ENCODE data around the gene CBX1. TPM values are rescaled to one million over a fixed set of nuclear protein-coding genes. Genes with fewer than 3 reads are reported as not detected.

CBX1 gene
- total and polyA plus RNA-seq, 2 of the 4 experiments (the other 2 are of a cell fraction) = 35.0 to 54.9 TPM

GRCh38 chr17:48058393-48059124, 42.7 kb downstream of the CBX1 start:
- Histone ChIP-seq H3K4ac (ENCODE audit: low read depth, low read length) (peak overlapping the region; percentile 16; the same call in 1 of the 2 replicates), H2AFZ (replicated peaks; ENCODE audit: low read length, poor library complexity) (no peak overlapping the region), H3K79me1 (ENCODE audit: low read depth in 1 of 2, low read length in 2 of 2) (peaks cover 34 to 86% of the 10 kb centered on the region in 2 experiments), H4K8ac (ENCODE audit: low read depth in 2 of 2, low read length in 2 of 2) (no peak overlapping the region), H2BK20ac (ENCODE audit: low read depth, low read length) (no peak overlapping the region), H2AK9ac (replicated peaks; ENCODE audit: low read depth, low read length, poor library complexity) (peak overlapping the region; percentile 30), H3K18ac (ENCODE audit: low read depth, low read length) (no peak overlapping the region), H3K9ac (ENCODE audit: low read depth, low read length) (no peak overlapping the region), H3K27ac (ENCODE audit: insufficient read depth, low read length) (no peak overlapping the region), H3K4me3 (ENCODE audit: insufficient read depth, low read depth, low read length) (no peak overlapping the region), H2AK5ac (ENCODE audit: low read depth, low read length) (no peak overlapping the region; the same call in 1 of the 2 replicates), H3K9me3 (ENCODE audit: control insufficient read depth, insufficient read depth, low read length) (no peaks in the 10 kb centered on the region), H4K91ac (ENCODE audit: insufficient read depth, low read depth, low read length) (no peak overlapping the region), H3K23ac (ENCODE audit: low read depth, low read length) (no peak overlapping the region), H4K5ac (ENCODE audit: low read depth, low read length) (no peak overlapping the region), H4K20me1 (ENCODE audit: insufficient read depth, low read length) (peaks cover 26% of the 10 kb centered on the region), H2BK5ac (ENCODE audit: low read depth, low read length, poor library complexity, severe bottlenecking) (no peak overlapping the region), H3K36me3 (ENCODE audit: control insufficient read depth, insufficient read depth, low read length) (peaks cover 65% of the 10 kb centered on the region), H3K4me1 (ENCODE audit: control insufficient read depth, insufficient read depth, low read length) (peaks cover 22% of the 10 kb centered on the region), H3K14ac (replicated peaks; ENCODE audit: low read depth, low read length) (no peak overlapping the region), H3K4me2 (ENCODE audit: low read depth, low read length) (no peak overlapping the region), H3K9me1 (ENCODE audit: insufficient read depth, low read length) (peaks cover 23% of the 10 kb centered on the region), H3K27me3 (ENCODE audit: control insufficient read depth, insufficient read depth, low read length) (no peaks in the 10 kb centered on the region), H2BK15ac (ENCODE audit: low read depth, low read length) (no peak overlapping the region), H2BK120ac (ENCODE audit: low read depth, low read length) (no peak overlapping the region), H3K56ac (ENCODE audit: extremely low read depth, insufficient read depth, low read length) (no peak overlapping the region)
- ChIA-PET POLR2A (ENCODE audit: unreplicated experiment) (interaction anchor here (0.6 kb wide), 1 partner anchor 28 kb away, joined by 4 read pairs; no protein-coding TSS in a partner anchor), CTCF (no interaction called here)
- in situ Hi-C loops (cut with MboI; ENCODE audit: low sequenced_read_pairs) = no loop called here
- dilution Hi-C loops (cut with HindIII; ENCODE audit: low sequenced_read_pairs, unreplicated experiment) = no loop called here
- no peak for ATAC-seq (ENCODE audit: low read depth)
- intact Hi-C loops (cut with micrococcal nuclease) = no loop called here
- WGBS, 2 experiments (ENCODE audit: extremely low coverage in 2 of 2, insufficient read length in 1 of 2) = 100% methylated on average over 4 of the region's 11 CpGs; no CpG with 5 or more reads in 1 of the 2 experiments
- no TSS peak for BruUV-seq (replicated peaks)
- no peak for DNase-seq
- TF ChIP-seq ELK1 (IDR thresholded peaks at IDR 0.05; ENCODE audit: borderline replicate concordance, low read depth, low read length) (no peak), CHD1 (IDR thresholded peaks at IDR 0.05; ENCODE audit: low read depth, low read length) (no peak), MAZ (IDR thresholded peaks at IDR 0.05; ENCODE audit: borderline replicate concordance, low read depth, low read length) (no peak), MAFK (IDR thresholded peaks at IDR 0.05; ENCODE audit: low read depth, low read length) (no peak), CEBPB (IDR thresholded peaks at IDR 0.05; ENCODE audit: low read depth, low read length) (no peak), NFE2L2 (IDR thresholded peaks at IDR 0.05; ENCODE audit: low read depth, low read length) (no peak), BHLHE40 (IDR thresholded peaks at IDR 0.05; ENCODE audit: low read depth, low read length) (no peak), MXI1 (IDR thresholded peaks at IDR 0.05; ENCODE audit: borderline replicate concordance, low read depth, low read length) (no peak), RAD21 (IDR thresholded peaks at IDR 0.05; ENCODE audit: low read length) (no peak), USF2 (IDR thresholded peaks at IDR 0.05; ENCODE audit: low read depth, low read length) (no peak), POLR2A (IDR thresholded peaks at IDR 0.05; ENCODE audit: low read depth, low read length) (no peak), RCOR1 (IDR thresholded peaks at IDR 0.05; ENCODE audit: insufficient replicate concordance, low read length) (no peak), RFX5 (IDR thresholded peaks at IDR 0.05; ENCODE audit: low read depth, low read length) (no peak), CTCF (conservative IDR thresholded peaks at IDR 0.05; ENCODE audit: low read depth, low read length) (no peak), SMC3 (IDR thresholded peaks at IDR 0.05; ENCODE audit: low read depth, low read length) (no peak)
